SHP77 (cell line): Measurements from ENCODE around the gene LILRA6.
"Not testable (repeated sequence)": the region's sequence is repeated elsewhere in the genome, so short reads cannot be mapped to it uniquely, and the experiment has no call there.

Source experiments
- DNase-seq, 2 experiments: peaks; one replicate each; lab custom pipeline; 2025; lab: John Stamatoyannopoulos, UW

The LILRA6 gene

DNA sequence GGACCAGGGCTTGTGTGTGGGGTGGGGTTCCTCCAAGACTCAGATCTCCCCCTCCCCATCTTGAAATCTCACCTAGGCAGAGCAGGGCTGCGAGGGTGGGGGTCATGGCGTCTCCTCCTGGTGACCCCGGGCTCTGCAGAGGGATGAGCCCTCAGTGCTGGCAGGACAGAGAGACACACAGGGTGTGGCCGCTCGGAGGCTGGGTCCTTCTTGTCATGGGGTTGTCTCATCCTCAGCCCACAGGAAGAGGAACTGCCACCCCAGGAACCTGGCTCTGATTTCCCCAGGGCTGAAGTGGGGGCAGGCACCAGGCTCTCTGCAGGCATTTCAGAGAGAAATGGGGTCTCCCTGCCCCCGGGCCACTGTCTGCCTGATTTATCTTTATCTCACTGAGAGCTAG is at the start of gene LILRA6:
Gene LILRA6, minus strand, starts transcription at position 145 of the 400 bp plus-strand sequence.
- DNase-seq = not testable (repeated sequence)

DNA sequence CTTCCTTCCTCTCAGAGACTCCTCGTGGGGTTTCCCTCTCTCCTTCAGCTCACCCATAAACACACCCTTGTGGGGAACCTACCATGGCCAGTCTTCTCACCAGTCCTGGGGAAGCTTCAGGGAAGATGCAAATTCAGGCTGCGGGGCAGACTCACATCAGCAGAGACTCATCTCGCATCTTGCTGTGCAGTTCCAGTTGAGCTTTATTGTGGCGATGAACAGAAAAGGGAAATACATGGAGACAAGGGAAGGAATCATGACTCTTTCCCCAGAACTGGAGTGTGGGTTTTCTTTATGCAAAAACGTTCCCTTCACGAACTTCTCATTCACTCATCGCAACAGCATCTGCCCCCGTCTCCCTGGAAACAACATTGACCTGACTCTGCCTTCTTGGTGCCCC is 46.6 kb upstream of the LILRA6 start:
- not testable (repeated sequence) for DNase-seq

DNA sequence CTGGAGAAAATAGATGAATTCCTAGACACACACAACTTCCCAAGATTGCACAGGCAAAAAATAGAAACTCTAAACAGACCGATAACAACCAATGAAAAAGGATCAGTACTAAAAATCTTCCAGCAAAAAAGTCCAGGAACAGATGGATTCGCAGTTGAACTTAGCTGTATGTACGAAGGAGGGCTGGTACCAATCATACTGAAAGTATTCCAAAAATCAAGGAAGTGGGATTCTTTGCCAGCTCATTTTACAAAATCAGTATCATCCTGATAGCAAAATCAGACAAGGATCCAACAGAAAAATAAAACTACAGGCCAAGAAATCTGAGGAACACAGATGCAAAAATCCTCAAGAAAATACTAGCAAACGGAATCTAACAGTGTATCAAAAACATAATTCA is 44.9 kb upstream of the LILRA6 start:
- no peak for DNase-seq

DNA sequence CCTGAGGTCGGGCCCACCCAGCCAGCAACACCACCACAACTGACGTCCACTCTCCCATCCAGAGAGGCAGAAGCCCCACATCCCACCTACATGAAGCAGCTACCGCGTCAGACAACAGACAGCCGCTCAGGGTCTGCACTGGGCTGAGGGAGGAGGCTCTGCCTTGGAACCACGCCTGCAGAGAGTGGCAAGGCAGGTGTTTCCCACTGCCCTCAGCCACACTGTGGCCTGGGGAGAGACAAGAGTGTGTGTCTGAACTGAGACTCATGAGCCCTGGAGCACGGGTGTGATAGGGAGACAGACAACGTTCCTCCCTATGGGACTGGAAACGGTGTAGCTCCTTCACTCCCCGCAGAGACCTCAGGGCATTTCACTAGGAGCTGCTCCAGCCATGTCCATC is 43.7 kb upstream of the LILRA6 start:
- not testable (repeated sequence) for DNase-seq

DNA sequence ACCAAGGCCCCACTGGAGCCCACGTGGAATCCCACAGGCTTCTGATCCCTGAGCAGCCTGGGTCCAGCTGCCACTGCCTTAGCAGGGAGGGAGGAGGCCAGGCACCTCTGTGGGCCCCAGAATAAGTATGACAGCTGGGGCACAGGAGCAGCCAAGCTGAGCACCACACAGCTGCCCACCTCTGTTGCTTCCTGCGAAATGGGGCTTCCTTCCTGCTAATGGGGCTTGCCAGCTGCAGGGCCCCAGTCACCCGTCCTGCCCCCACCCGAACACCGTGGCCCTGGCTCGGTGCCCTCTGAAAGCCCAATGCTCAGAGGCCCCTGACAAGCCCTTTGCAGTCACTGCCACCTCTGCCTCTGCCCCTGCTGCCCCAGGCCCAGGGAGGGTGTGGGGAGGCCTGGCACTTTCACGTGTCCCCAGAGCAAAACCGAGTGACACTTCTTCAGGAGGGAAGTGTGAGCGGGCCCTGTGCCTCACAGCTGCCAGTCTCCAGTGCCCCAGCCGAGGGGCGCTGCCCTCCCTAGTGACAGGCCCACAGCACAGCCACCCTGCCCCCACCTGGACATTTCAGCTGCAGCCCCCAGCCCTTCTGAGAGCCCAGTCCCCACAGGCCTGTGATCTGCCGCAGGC is 43.0 kb upstream of the LILRA6 start:
- not testable (repeated sequence) for DNase-seq

DNA sequence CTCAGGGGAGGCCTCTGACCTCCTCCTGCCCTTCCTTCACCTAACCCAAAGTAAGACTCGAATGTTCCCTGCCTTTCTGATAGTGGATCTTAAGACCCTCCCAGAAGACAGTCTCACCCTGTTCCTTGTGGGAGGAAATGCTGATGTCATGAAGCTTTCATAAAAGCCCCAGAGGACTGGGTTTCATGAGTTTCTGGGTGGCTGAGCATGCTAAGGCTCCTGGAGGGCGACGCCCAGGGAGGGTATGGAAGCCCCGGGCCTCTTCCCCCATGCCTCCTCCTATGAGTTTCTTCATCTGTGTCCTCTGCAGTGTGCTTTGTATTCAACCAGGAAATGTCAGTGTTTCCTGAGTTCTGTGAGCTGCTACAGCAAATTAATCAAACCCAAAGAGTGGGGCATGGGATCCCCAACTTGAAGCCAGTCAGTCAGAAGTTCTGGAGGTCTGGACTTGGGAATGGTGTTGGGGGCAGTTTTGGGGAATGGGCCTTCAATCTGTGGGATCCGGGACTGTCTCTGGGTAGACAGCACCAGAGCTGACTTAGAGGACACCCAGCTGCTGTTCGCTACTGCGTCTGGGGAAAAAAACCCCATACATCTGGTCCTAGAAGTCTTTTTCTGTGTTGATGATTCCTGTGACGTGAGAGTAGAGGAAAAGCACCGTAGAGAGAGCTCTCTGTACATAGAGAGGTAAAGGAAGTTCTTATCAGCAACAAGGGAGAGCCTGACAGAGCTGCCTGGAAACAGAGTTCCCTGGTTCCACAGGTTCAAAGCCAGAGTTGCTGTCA is 40.3 kb upstream of the LILRA6 start:
- DNase-seq = no peak

DNA sequence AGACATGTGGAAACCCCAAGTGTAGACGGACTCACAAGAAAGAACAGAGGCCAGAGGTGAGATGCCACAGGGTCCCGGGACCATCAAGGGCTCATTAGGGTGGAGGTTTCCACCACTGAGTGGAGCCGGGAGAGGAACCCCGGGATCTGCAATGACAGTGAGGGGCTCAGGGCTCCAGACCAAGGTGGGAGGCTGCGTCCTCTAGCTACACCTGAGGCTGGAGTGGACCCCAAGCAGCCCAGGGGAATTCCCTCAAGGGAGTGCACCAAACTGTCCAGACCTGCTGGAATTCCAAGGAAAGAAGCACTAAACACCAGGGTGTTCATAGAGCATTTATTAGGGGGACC is 39.1 kb upstream of the LILRA6 start:
- DNase-seq = not testable (repeated sequence)

DNA sequence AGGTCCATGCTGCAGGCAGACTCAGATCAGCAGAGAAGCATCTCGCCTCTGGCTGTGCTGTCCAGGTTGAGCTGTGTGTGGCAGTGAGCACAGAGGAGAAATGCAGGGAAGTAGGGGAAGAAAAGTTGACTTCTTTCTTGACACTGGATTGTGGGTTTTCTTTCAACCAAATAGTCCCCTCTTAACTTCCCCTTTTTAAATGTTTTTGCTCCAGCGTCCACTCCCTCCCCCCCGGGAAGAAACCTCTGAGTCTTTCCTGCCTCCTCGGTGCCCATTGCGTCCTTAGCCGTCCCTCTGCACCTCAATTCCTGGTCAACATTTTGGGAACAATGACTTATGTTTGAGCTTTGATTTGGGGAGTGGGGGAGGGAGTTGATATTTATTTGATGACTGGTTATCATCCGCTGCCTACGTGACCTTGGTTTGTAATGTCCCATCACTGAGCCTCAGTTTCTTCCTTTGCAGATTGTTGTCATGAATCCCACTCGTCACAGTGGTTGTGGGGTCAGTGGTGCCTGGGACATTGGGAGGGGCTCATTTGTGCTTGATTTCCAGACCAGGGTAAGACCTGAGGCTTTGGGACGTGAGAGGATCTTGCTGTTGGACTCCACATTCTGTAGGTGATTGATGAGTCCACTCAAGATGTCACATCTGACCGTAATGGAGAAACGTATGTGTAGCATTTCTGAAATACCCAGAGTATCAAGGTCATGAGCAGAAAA is 38.6 kb upstream of the LILRA6 start, which contains the start of gene LILRB2:
Gene LILRB2, minus strand, starts transcription at position 104 of the 722 bp plus-strand sequence. CDS start 614 bp downstream, outside the sequence.
- DNase-seq = no peak

DNA sequence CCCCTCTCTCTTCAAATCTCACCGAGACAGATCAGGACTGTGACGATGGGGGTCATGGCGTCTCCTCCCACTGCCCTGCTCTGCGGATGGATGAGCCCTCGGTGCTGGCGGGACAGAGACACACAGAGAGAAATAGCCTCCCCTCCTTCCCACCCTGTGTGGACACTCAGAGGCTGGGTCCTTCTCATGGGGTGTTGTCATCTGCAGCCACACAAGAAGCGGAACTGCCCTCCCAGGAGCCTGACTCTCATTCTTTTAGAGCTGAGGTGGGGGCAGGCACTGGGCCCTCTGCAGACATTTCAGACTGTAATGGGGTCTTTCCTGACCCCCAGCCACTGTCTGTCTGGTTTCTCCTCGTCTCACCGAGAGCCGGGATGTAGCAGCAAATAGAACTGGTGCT is 37.9 kb upstream of the LILRA6 start:
- DNase-seq = not testable (repeated sequence)

DNA sequence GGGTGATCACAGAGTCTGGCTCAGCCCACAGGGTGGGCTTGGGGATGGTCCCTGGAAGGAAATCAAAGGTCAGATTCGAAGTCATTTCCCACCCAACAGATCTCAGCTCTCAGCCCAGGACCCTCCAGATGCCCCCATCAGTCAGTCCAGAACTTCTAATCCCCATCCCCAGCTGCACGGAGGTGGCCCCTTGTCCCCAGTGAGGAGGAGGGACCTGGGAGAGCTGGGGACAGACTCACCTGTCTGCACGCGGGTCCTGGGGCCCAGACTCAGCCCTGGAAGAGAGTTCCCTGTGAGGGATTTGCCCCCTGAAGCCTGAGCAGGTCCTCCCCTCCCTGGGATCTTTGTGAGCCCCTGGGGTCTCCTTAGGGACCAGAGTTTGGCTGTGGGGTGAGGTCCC is 37.4 kb upstream of the LILRA6 start:
- DNase-seq = not testable (repeated sequence)

DNA sequence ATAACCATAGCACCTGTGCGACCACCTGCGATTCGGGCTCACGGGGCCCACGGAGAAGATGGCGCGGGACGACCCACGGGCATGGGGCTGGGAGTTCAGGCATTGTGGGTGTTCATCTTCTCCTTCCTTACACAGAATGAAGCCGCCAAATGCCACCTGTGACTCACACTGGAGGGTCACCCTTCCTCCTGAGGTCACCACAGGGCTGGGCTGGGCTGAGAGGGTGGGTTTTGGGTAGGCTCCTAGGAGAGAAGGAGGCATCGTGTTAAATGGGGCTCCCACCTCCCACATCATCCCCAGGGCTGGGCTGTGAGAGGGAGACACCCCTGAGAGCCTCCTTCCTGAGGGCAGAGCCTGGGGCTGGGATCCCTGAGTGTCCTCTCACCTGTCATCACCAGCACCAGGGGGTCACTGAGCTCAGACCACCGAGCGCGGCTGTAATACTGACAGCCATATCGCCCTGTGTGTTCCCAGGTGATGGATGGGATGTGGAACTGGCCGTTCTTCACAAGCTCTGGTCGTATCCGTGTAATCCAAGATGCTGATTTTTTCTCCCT is 36.9 kb upstream of the LILRA6 start:
- DNase-seq = no peak

DNA sequence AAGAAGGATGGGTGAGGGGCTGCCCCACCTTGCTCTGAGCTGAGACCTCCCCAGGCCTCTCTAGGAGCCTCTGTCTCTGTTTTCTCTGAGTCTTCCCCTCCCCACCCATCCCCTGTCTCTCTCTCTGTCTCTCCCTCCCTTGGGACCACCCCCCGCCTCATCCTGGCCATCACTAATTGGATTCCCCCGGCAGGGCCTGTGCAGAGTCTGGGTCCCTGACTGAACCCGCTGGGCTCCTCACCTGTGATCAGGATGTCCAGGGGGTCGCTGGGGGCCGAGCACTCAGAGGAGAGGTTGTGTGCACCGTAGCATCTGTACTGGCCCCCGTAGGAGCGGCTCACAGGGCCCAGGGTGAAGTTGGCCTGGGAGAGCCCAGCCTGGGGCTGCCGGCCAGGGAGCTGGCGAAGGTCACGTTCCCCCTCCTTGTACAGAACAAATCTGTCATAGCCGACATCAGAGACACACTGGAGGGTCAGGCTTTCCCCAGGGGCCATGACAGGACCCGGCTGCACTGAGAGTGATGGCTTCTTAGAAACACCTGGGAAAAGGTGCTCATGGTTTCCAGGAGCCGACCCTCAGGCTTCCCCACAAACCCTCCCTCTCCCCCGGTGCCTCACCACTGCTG is 36.1 kb upstream of the LILRA6 start:
- DNase-seq = not testable (repeated sequence)

DNA sequence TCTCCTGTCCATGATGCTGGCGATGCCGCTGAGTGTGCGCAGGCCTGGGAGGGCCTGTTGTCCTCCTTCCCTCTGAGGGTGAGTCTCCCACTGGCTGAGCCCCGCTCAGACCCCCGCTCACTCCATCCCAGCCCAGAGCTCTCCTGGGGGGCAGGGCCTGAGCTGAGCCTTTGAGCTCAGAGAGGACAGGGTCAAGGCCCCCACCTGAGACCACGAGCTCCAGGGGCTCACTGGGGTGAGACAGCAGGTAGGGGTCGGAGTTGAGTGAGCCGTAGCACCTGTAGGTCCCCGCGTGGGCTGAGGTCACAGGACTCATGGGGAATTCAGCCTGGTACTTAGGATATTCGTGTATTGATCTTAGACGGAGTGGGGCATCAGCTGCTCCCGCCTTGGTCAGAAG is 35.5 kb upstream of the LILRA6 start:
- not testable (repeated sequence) for DNase-seq

DNA sequence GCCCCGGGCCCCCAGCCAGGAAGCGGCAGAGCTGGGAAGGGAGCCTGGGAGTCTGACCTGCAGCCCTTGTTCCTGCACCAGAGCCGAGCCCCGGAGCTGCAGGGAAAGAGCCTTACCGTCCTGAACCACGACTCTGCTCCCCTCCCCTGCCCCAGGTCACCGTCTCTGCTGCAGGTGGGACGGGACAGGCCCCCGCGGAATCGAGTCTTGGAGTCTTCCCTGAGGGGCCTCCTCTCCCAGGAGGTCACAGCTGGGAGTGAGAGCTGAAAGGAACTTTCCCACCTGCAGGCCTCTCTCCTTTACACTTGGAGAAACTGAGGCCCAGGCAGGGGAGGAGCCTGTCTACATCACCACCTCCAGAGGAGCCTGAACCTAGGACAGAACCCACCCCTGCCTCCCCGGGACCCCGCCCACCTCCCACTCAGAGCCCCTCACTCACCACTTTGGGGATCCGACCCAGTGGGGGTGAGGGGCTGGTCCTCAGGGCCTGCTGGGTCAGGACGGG is 34.6 kb upstream of the LILRA6 start:
- not testable (repeated sequence) for DNase-seq

DNA sequence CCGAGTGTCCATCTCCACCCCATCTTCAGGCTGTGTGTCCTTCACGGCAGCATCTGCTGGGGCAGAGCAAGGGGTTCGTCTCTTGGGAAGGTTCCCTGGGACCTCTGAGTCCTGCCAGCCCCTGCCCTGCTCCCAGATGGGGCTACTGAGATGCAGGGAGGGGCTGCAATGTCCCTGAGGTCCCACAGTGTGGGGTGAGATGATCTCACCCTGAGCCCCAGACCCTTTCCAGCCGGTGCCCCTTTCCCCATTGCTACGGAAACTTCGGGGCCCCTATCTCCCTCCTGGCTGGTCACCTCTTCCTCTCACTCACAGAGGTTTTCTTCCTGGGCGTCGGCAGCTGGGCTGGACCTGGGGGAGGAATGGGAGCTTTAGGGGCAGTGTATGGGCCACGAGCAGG is 33.4 kb upstream of the LILRA6 start:
- DNase-seq = no peak

DNA sequence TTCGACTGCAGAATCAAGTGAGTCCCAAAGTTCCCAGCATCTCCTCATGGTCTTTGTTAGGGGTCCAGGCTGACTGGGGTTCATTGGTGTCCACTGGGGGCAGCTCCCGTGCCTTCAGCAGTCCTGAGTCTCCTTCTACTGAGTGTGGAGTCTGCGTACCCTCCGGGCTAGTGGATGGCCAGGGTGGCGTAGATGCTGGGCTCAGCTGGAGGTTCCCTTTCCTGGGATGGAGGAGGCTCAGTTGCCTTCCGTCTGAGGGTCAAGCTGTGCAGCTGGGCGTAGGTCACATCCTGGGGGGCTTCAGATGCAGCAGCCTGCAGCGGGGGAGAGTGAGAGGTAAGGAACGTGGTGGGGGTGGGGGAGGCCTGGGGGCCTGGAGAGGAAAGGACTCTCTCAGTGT is 31.9 kb upstream of the LILRA6 start:
- DNase-seq = not testable (repeated sequence)

DNA sequence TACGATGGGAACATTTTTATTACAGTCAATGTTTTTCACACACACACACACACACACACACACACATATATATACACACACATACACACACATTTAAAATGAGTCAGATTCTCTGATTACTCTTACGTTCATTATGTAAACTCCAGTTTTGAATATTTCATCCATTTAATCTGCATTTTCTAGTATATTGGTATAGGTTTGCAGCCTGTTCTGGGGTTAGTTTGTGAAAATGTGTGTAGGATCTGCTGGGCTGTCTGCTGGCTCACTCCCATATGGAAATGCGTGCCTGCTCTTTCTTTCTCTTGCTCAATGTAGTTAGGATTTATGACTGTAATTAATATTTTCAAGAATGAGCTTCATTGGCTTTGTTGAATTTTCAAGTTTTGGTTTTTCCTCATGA is 31.2 kb upstream of the LILRA6 start:
- DNase-seq = no peak

DNA sequence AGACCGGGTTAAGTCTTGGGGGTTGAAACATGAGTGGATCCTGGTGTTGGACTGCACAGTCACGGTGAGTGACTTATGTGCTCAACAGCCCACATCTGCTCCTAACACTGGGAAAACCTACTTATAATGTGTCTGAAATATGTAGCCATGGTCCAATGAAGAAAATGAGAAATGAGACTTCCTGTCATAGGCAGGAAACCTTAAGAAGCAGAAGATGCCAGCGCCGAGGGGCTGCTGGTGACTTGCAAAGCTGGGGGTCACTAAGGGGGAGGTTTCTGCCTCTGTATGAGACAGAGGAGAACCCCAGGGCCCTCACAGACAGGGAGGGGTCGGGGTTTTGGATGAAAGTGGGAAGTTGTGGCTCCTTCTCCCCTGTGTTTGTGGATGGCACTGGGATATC is 29.6 kb upstream of the LILRA6 start:
- DNase-seq = not testable (repeated sequence)

DNA sequence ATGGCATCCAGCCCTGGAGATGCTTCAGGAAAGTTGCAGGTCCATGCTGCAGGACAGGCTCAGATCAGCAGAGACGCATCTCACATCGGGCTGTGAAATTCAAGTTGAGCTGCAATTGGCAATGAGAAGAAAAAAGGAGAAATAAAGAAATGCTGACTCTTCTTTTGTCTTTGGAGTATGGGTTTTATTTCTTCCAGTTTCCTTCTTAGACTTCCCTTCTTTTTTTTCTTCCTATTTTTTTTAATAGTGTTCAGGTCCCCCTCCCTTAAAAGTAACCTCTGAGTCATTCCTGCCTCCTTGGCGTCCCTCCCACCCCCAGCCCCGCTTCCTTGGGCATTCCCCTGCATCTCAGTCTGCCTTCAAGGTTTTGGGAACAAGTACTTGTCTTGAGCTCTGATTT is 29.0 kb upstream of the LILRA6 start:
- not testable (repeated sequence) for DNase-seq

DNA sequence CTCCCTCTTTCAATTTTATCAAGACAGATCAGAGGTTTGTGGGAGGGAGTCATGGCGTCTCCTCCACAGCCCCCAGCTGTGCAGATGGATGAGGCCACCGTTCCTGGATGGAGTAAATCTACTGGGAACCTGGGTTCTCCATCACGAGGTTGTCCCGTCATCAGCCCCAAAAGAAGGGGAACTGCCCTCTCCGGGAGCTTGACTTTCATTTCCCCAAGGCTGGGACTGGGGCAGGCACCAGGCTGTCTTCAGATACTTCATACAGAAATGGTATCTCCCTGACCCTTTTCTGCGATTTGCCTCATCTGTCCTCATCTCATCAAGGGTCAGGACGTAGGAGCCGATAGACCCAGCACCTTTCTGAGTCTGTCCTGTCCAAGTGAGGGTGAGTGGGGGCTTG is 28.5 kb upstream of the LILRA6 start:
- no peak for DNase-seq

DNA sequence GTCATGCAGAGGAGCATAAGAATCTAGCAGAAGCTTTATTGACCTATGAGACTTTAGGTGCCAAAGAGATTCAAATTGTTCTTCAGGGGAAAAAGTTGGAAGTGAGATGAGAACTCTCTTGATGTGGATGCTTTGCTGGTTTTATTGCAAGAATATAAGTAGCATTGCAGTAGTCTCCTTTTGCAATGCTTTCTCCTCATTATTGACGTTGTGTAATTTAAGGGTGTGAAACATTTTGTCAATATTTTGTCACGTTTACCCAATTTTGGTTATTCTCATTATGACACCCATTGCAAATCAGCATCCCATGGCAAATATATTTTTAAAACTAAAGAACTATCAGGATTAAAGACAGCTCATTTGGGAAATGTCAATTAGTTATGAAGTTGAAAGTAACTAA is 26.3 kb upstream of the LILRA6 start:
- DNase-seq = no peak

DNA sequence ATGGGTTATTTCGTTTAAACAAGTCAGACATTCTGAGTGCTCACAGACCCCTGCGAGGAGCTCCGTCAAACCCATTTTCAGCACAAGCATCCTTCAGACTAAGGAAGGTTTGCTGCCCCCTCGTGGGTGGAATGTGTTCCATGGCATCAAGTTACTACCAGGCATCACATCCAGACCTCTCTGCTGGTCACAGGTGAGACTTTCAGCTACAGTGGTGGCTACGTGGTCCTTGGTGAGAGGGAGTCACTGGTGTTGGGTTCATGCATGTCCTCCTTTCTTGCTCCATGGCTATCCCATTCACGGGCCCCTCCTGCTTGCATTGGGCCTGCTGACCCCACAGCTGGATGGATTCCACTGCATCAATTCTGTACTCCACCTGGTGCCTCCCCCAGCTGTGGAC is 23.5 kb upstream of the LILRA6 start:
- DNase-seq = peak; percentile 38 to 65
